OCI-LY3 (cell line): ENCODE measurements around the gene SYCP3.

Experiments
- EZH2phosphoT487 ChIP-seq: fragments of 200-600 bp; shearing (Covaris generic); IDR thresholded peaks from 2 replicates; pipeline ENCODE4 v1.6.1; 2018; ENCODE audit warnings: antibody characterized with exemption, mixed run types, low read depth
- TF ChIP-seq, protein P1 (sequence below): fragments of 200-600, 300-600 bp; sonication (generic); IDR thresholded peaks from 2 replicates; pipeline ENCODE4 v1.5.1; 2014; ENCODE audit warnings: antibody characterized with exemption, low read length, low read depth

DNA sequence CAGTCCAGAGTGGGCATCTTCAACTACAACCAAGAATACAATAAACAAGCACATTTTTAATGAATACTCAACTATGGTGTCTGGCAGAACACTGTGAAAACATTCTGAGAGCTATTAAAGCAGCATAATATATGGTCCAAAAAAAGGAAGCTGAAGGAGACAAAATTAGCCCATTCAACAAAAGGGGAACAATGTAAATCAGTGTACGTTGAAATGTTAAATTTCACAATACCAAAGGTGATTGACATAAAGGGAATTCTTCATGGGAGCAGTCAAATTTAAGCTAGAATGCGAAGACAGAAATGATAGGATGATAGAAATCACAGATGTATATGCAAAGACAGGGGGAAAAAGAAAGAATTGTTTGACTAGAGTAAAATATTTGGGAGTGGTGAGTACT is 41.3 kb upstream of the SYCP3 start:
- TF ChIP-seq, protein P1, sequence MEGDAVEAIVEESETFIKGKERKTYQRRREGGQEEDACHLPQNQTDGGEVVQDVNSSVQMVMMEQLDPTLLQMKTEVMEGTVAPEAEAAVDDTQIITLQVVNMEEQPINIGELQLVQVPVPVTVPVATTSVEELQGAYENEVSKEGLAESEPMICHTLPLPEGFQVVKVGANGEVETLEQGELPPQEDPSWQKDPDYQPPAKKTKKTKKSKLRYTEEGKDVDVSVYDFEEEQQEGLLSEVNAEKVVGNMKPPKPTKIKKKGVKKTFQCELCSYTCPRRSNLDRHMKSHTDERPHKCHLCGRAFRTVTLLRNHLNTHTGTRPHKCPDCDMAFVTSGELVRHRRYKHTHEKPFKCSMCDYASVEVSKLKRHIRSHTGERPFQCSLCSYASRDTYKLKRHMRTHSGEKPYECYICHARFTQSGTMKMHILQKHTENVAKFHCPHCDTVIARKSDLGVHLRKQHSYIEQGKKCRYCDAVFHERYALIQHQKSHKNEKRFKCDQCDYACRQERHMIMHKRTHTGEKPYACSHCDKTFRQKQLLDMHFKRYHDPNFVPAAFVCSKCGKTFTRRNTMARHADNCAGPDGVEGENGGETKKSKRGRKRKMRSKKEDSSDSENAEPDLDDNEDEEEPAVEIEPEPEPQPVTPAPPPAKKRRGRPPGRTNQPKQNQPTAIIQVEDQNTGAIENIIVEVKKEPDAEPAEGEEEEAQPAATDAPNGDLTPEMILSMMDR: no peak
- no peak for TF ChIP-seq EZH2phosphoT487
